Upper lobe of left lung (tissue), 4 donors: Measurements from ENCODE around the gene THBD.

Experiments used
- CTCF ChIP-seq, 6 experiments: fragments of 450-650 bp in 4 of 6; fragments of 200-600 bp in 2 of 6; sonication (generic) in 2 of 6; IDR thresholded peaks; one replicate each; pipeline ENCODE4 v1.5.1; 2016 to 2019; ENCODE audit warnings: antibody characterized with exemption in 6 of 6
- POLR2AphosphoS5 ChIP-seq, 2 donors: sonication (generic); formaldehyde crosslinking; IDR thresholded peaks; one replicate each; pipeline ENCODE4 v1.5.1; 2017; ENCODE audit warnings: antibody characterized with exemption in 2 of 2

- TF ChIP-seq POLR2AphosphoS5 (IDR thresholded peaks at IDR 0.05) (no peak), CTCF (IDR thresholded peaks at IDR 0.05) (no peak)
Observed at GRCh38 chr20:23059001-23059400, 9.5 kb upstream of the THBD start.
